Measurements from ENCODE around the gene HBA1. TPM values are rescaled to one million over a fixed set of nuclear protein-coding genes. Genes with fewer than 3 reads are reported as not detected.
"Not testable (repeated sequence)": the region's sequence is repeated elsewhere in the genome, so short reads cannot be mapped to it uniquely, and the experiment has no call there.

Gene HBA1
- polyA plus RNA-seq (2014; cell fraction: cytosol; rRNA removed), result not detected in 2 replicates
- polyA plus RNA-seq (2014; cell fraction: nucleus; rRNA removed), result not detected in 2 replicates

GRCh38 chr16:176477-177382 lies at the start of gene HBA1:
TSS of gene HBA1 (plus strand) at chr16:176680. CDS start at chr16:176717, 37 bp downstream.
- DNase-seq (ENCODE audit: low spot score), result not testable (repeated sequence)

DNA sequence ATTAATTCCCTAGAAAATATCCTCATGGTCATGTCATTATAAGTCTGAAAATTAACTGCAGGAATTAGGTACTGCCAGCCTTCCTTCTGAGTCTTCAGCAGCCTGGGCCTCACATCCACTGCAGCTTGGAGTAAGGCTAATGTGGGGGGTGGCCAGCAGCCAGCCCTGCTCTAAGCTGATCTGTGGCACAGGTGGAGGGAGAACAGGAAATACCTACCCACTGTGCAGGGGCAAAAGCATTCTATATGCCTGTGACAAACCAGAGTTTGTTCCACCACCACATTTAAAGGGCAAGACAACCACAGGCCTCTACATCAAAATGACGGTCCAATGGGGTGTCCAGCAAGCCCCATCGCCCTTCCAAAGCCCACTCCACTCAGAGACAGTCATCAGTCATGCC lies 47.4 kb upstream of the HBA1 start:
- DNase-seq (ENCODE audit: low spot score), result no peak

DNA sequence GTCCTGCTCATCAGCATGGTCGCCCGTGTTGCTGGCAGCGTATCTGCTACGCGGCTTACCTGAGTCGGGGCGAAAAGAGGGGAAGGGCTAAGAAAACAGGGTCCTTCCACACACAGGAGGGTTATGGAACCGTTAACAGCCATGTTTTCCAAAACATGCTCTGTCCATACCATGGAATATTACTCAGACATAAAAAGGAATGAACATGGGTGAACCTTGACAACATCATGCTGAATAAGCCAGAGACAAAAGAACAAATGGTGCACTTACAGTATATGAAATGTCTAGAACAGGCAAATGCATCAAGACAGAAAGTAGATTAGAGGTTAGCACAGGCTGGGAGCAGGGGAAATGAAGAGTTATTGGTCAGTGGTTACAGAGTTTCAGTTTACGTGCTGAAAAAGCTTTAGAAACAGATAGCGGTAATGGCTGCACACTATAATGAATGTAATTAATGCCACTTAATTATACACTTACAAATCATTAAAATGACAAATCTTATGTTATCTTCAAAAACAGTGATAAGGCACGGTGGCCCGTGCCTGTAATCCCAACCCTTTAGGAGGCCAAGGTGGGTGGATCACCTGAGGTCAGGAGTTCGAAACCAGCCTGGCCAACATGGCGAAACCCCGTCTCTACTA lies 45.8 kb upstream of the HBA1 start:
- DNase-seq (ENCODE audit: low spot score), result no peak

DNA sequence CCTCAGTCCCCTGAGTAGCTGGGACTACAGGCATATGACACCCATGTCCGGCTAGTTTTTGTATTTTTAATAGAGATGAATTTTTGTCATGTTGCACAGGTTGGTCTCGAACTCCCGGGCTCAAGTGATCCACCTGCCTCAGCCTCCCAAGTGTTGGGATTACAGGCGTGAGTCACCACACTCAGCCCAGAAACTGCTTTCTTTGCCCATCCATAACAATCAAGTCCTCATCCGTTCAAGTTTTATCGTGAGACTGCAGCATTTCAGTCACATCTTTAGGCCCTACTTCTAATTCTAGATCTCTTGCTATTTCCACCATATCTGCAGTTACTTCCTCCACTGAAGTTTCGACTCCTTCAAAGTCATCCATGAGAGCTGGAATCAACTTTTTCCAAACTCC lies 44.4 kb upstream of the HBA1 start:
- no peak for DNase-seq (ENCODE audit: low spot score)

DNA sequence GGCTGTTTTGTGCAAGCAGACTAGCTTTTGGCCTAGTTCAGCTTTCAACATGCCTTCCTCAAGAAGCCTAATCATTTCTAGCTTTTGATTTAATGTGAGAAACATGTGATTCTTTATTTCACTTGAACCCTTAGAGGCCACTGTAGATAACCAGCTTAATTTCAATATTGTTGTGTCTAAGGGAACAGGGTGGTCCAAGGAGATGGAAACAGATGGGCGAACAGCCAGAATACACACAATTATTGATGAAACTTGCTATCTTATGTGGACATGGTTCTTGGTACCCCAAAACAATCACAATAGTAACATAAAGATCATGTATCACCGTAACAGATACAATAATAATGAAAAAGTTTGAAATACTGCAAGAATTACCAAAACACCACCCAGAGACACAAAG lies 42.8 kb upstream of the HBA1 start:
- DNase-seq (ENCODE audit: low spot score), result no peak

GRCh38 chr16:138049-138417 lies 38.4 kb upstream of the HBA1 start:
- DNase-seq (ENCODE audit: low spot score), result peak; percentile 46

GRCh38 chr16:140175-140857 lies 36.2 kb upstream of the HBA1 start:
- no peak for DNase-seq (ENCODE audit: low spot score)

GRCh38 chr16:142405-142967 lies 34.0 kb upstream of the HBA1 start:
- DNase-seq (ENCODE audit: low spot score), result no peak

DNA sequence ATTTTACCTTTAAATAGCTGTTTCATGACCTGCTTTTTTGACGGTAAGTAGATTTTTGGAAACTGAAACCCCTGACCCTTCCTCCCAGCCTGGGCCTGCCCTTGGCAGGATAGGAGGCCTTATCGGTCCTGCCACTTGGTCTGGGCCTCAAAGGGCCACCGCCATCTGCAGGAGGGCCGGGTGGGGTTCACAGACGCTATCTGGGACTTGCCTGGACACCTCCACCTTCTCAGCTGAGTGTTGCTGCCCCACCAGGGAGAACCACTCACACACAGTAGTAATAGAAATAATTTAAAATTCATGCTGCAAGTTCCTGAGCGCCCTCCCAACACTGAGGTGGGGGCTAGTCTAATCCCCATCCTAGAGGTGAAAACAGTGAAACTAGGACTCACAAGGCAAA lies 33.4 kb upstream of the HBA1 start:
- DNase-seq (ENCODE audit: low spot score), result no peak

DNA sequence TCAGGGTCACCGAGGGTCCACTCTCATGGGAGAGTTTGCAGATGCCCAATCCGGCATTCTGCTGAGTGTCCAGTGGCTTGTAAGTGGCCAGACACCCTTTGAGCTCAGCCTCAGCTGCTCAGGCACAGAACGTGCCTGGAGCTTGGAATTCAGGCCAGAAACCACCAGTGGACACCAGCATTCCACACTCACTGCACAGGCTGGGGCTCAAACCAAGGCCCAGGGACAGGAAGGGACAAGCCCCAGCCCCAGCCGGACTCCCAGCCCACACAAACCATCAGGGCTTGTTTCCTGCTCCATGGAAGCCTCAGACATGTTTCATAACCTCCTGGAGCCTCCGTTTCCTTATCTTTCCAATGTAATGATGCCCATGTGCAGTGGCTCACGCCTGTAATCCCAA lies 33.0 kb upstream of the HBA1 start:
- no peak for DNase-seq (ENCODE audit: low spot score)

- DNase-seq (ENCODE audit: low spot score), result no peak
Observed at GRCh38 chr16:144797-145252, 31.7 kb upstream of the HBA1 start.

DNA sequence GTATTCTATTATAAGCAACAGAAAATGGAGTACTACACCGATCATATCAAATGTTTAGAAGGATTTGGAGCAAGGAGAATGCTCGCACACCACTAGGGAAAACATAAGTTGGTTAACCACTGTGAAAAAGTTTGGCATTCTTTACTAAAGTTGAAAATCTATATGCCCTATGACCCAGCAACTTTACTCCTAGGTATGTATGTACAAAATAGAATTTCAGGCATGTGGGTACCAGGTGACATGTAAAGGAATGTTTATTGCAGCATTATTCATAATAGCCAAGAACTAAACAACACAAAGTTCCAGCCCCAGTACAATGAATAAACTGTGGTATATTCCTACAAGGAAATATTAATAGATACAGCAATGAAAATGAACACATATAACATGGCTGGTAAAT lies 29.8 kb upstream of the HBA1 start:
- DNase-seq (ENCODE audit: low spot score), result no peak

DNA sequence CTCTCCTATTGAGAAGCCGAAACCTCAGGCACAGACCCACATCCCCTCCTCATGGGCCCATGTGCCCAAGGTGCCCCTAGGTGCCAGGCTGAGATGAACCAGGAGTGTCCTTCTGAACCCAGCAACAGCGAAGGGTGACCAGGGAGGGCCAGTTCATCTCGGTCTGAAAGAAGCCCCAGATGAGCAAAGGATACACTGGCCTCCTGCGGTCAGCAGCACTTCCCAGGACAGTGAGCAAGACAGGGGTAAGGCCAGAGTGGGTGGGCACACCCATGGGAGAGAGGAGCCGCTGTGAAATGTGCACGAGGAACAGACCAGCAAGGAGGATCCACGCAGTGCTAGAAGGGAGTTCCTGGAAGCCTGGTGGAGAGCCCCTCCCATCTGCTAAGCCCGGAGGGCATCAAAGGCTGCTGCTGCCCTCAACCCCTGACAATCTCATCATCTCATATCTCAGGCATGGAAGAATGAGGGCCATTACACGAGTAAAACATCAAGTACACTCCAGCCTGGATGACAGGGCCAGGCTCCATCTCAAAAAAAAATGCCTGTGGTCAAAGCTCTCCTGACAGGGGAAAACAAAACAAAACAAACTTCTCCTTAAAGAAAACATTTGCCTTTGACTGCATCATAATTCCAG lies 27.3 kb upstream of the HBA1 start:
- no peak for DNase-seq (ENCODE audit: low spot score)

GRCh38 chr16:152141-153128 lies 24.0 kb upstream of the HBA1 start, which contains the start of gene HBZ:
TSS of gene HBZ (plus strand) at chr16:152644. CDS start at chr16:152910, 266 bp downstream.
- no peak for DNase-seq (ENCODE audit: low spot score)

DNA sequence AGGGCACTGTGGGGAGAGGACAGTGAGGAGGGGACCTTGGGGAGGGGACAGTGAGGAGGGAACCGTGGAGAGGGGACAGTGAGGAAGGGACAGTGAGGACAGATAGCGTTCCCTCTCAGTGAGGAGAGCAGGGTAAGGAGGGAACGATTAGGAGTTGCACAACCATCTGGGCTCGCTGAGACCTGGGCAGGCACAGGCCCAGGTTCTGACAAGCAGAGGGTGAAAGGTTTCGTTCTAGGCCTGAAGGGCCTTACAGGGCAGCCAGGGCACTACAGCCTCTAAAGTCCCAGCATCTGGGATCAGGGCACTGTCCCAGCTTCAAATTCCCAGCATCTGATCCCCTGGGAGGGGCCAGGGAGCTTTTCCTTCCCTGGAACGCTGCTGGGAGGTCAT lies 23.4 kb upstream of the HBA1 start:
- not testable (repeated sequence) for DNase-seq (ENCODE audit: low spot score)

DNA sequence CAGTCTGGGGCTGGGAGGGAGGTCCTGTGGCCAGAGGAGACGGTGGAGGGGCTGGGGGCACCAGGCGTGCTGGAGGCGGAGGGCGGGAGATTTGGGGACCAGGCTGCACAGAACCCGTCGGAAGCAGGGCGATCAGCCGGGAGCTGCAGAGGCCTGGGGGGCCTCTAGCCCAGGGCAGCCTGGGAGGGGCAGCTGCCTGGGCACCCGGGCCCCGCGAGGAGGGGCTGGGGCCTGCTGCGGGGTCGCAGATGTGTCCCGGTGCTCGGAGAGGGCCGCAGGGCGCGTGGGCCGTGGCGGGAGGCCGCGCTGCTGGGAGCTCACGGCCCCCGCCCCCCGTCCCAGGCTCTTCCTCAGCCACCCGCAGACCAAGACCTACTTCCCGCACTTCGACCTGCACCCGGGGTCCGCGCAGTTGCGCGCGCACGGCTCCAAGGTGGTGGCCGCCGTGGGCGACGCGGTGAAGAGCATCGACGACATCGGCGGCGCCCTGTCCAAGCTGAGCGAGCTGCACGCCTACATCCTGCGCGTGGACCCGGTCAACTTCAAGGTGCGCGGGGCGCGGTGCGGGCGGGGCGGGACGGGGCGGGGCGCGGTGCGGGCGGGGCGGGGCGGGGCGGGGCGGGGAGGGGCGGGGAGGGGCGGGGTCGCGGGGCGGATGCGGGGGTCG lies 22.8 kb upstream of the HBA1 start:
- DNase-seq (ENCODE audit: low spot score), result not testable (repeated sequence)

- peak; percentile 49 for DNase-seq (ENCODE audit: low spot score)
Observed at GRCh38 chr16:154217-155030, 22.1 kb upstream of the HBA1 start.

DNA sequence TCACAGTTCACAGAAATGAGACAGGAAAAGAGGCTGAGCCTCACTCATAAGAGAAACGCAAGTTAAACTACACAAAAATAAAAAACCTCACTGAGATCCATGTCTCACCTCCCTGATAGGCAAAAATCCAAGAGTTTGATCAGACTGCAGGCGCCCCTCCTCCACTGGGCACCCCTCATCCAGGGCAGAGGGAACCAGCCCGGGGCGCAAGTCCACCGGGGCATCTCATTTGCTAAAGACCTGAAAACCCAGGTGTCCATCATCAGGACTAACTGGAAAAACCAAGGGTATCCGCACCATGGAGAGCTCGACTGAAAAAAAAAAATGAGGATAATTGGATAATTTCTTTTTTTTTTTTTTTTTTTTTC lies 21.5 kb upstream of the HBA1 start:
- DNase-seq (ENCODE audit: low spot score), result no peak
